Ovary (tissue), 3 donors: ENCODE measurements around the gene RUNX2.

Experiments
- POLR2A ChIP-seq: fragments of 450-650 bp; IDR thresholded peaks from one replicate; pipeline ENCODE4 v1.6.1; 2017; ENCODE audit warnings: antibody characterized with exemption, mild to moderate bottlenecking, moderate library complexity
- TF ChIP-seq, protein P1 (sequence below), 3 donors: fragments of 450-650 bp in 2 of 3; fragments of 200-600 bp in 1 of 3; IDR thresholded peaks; one replicate each; pipeline versions ENCODE4 v1.5.1 to v1.8.0; 2016 to 2022; ENCODE audit warnings: antibody characterized with exemption in 3 of 3, mild to moderate bottlenecking in 1 of 3
- donor health status: DM: no; HTN: no; CAD: no.

DNA sequence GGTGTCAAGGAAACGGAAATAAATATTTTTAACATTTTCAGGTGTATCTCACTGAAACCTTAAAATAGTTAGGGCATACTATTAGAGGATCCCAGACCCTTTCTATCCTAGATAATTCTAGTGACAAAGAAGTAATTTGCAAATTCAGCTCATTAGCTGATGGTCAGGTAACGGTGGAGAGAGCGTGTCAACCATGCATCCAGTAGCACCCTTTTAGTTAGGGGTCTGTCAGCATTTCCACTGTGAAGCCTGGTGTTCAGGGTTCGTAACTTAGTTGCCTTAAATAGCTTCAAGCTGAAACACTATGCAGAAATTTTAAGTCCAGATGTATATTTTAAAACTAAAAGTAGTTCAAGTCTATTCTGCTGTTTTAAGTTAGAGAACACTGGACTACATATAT is 98.1 kb downstream of the RUNX2 start:
- TF ChIP-seq, protein P1, sequence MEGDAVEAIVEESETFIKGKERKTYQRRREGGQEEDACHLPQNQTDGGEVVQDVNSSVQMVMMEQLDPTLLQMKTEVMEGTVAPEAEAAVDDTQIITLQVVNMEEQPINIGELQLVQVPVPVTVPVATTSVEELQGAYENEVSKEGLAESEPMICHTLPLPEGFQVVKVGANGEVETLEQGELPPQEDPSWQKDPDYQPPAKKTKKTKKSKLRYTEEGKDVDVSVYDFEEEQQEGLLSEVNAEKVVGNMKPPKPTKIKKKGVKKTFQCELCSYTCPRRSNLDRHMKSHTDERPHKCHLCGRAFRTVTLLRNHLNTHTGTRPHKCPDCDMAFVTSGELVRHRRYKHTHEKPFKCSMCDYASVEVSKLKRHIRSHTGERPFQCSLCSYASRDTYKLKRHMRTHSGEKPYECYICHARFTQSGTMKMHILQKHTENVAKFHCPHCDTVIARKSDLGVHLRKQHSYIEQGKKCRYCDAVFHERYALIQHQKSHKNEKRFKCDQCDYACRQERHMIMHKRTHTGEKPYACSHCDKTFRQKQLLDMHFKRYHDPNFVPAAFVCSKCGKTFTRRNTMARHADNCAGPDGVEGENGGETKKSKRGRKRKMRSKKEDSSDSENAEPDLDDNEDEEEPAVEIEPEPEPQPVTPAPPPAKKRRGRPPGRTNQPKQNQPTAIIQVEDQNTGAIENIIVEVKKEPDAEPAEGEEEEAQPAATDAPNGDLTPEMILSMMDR (IDR thresholded peaks at IDR 0.05) = no peak
- no peak for TF ChIP-seq POLR2A
